SK-N-DZ (cell line): ENCODE measurements around the gene PDZK1. TPM values are rescaled to one million over a fixed set of nuclear protein-coding genes. Genes with fewer than 3 reads are reported as not detected.
"Not testable (repeated sequence)": the region's sequence is repeated elsewhere in the genome, so short reads cannot be mapped to it uniquely, and the experiment has no call there.

Experiments
- DNase-seq: peaks from one replicate; pipeline ENCODE4 v3.0.0-alpha.2; 2015; ENCODE audit warnings: low spot score
- polyA plus RNA-seq, 2 experiments: library from polyadenylated mRNA; depleted of rRNA; stranded (reverse); fragments of >200 nt; gene quantifications; 2 replicates each; pipeline ENCODE4 v1.2.3, GENCODE V29; 2014

PDZK1 gene
- 0.51 and 1.5 TPM in 2 replicates for polyA plus RNA-seq (2014; cell fraction: cytosol; rRNA removed)
- polyA plus RNA-seq (2014; cell fraction: nucleus; rRNA removed), result 0.33 and 1.3 TPM in 2 replicates

- no peak for DNase-seq
Measured at GRCh38 chr1:145707183-145707867, at the start of gene PDZK1. PDZK1 (minus strand) TSS chr1:145707368; CDS start chr1:145688021, 19,347 bp downstream.

GRCh38 chr1:145751491-145752037 is 44.4 kb upstream of the PDZK1 start:
- no peak for DNase-seq

- no peak for DNase-seq
Measured at GRCh38 chr1:145750426-145750825, 43.3 kb upstream of the PDZK1 start.

- DNase-seq, result no peak
Measured at GRCh38 chr1:145747398-145748247, 40.5 kb upstream of the PDZK1 start.

- DNase-seq, result no peak
Measured at GRCh38 chr1:145740269-145740668, 33.1 kb upstream of the PDZK1 start.

GRCh38 chr1:145736191-145736590 is 29.0 kb upstream of the PDZK1 start:
- no peak for DNase-seq

- no peak for DNase-seq
Measured at GRCh38 chr1:145730900-145731299, 23.7 kb upstream of the PDZK1 start.

GRCh38 chr1:145730467-145730866 is 23.3 kb upstream of the PDZK1 start:
- DNase-seq, result no peak

- no peak for DNase-seq
Measured at GRCh38 chr1:145729666-145730436, 22.7 kb upstream of the PDZK1 start.

GRCh38 chr1:145729196-145729595 is 22.0 kb upstream of the PDZK1 start:
- DNase-seq, result no peak

- not testable (repeated sequence) for DNase-seq
Measured at GRCh38 chr1:145726193-145726592, 19.0 kb upstream of the PDZK1 start.

GRCh38 chr1:145720878-145721671 is 13.9 kb upstream of the PDZK1 start:
- DNase-seq, result peak; percentile 70

- no peak for DNase-seq
Measured at GRCh38 chr1:145720556-145720877, 13.3 kb upstream of the PDZK1 start.

- DNase-seq, result no peak
Measured at GRCh38 chr1:145719230-145720079, 12.3 kb upstream of the PDZK1 start, which contains the start of gene CD160. CD160 (plus strand) TSS chr1:145719499; CDS start chr1:145728328, 8,829 bp downstream.

- DNase-seq, result not testable (repeated sequence)
Measured at GRCh38 chr1:145718465-145718864, 11.3 kb upstream of the PDZK1 start.

- no peak for DNase-seq
Measured at GRCh38 chr1:145717833-145718232, 10.7 kb upstream of the PDZK1 start.

- no peak for DNase-seq
Measured at GRCh38 chr1:145716641-145717345, 9.6 kb upstream of the PDZK1 start.

GRCh38 chr1:145714524-145715111 is 7.5 kb upstream of the PDZK1 start:
- no peak for DNase-seq

GRCh38 chr1:145711213-145711651 is 4.1 kb upstream of the PDZK1 start:
- DNase-seq, result no peak
